Peyer's patch (tissue), 4 donors: ENCODE results near the gene KRI1.

Experiments used
- POLR2A ChIP-seq, 2 donors: fragments of 450-650 bp; IDR thresholded peaks; one replicate each; pipeline ENCODE4 v1.5.1; 2017; ENCODE audit warnings: antibody characterized with exemption in 2 of 2, mild to moderate bottlenecking in 2 of 2, moderate library complexity in 2 of 2
- TF ChIP-seq, protein P1 (sequence below), 6 experiments: fragments of 450-650 bp in 4 of 6; fragments of 200-600 bp in 2 of 6; sonication (generic) in 1 of 6; IDR thresholded peaks; one replicate each; pipeline ENCODE4 v1.5.1; 2017 to 2019; ENCODE audit warnings: antibody characterized with exemption in 6 of 6, mild to moderate bottlenecking in 3 of 6, moderate library complexity in 1 of 6

DNA sequence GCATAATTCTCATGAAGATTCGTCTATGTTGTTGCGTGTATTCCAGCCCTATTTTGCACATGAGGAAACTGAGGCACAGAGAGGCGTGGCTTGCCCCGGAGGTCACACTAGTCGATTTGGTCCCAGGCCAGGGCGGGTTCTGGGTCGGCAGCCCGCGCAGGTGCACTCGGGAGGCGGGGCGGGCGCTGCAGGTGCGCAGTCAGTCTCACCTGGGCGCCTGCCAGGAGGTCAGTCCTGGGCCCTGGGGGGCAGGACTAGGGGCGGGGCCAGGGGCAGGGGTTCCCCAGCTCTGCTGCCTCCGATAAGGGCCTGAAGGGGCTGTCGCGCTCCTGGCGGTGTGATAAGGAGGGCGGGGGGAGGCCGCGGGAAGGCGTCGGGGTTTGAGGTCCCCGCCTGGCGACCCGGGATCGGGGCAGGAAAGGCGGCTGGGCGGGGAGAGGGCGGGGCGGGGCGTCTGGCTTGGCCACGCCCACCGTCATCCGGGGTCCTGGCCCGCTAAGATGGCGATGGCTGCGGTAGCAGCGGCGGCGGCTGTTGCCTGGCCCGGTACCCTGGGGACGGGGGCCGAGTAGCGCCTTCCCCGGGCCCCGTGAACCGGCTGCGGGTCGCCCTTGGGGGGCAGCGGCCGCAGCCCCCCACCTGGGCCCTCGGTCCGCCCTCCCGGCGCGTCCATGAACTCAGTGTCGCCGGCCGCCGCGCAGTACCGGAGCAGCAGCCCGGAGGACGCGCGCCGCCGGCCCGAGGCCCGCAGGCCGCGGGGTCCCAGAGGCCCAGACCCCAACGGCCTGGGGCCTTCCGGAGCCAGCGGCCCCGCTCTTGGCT lies 22.2 kb downstream of the KRI1 start, which contains the start of gene ATG4D:
- TF ChIP-seq, protein P1, sequence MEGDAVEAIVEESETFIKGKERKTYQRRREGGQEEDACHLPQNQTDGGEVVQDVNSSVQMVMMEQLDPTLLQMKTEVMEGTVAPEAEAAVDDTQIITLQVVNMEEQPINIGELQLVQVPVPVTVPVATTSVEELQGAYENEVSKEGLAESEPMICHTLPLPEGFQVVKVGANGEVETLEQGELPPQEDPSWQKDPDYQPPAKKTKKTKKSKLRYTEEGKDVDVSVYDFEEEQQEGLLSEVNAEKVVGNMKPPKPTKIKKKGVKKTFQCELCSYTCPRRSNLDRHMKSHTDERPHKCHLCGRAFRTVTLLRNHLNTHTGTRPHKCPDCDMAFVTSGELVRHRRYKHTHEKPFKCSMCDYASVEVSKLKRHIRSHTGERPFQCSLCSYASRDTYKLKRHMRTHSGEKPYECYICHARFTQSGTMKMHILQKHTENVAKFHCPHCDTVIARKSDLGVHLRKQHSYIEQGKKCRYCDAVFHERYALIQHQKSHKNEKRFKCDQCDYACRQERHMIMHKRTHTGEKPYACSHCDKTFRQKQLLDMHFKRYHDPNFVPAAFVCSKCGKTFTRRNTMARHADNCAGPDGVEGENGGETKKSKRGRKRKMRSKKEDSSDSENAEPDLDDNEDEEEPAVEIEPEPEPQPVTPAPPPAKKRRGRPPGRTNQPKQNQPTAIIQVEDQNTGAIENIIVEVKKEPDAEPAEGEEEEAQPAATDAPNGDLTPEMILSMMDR (IDR thresholded peaks at IDR 0.05), result no peak
- peak; percentile 73 to 90 for TF ChIP-seq POLR2A (IDR thresholded peaks at IDR 0.05)
